Cardiac fibroblast (primary cell): ENCODE measurements around the gene HELB.
A peak's percentile ranks its signal among the peaks of the same experiment; 100 is the strongest.

ENCODE experiments used
- DNase-seq, 2 donors: peaks; one replicate each; pipeline versions ENCODE4 v3.0.0 to v3.0.0-alpha.2; 2010; ENCODE audit warnings: low read depth in 2 of 2
- H3K4me3 ChIP-seq, 2 donors: replicated peaks in 1 of 2; 1 replicate in 1 of 2; 2 replicates in 1 of 2; pipeline ENCODE4 v1.5.1; 2011; ENCODE audit warnings: low read depth in 2 of 2, low read length in 2 of 2, mild to moderate bottlenecking in 2 of 2, moderate library complexity in 1 of 2
- TF ChIP-seq, protein P1 (sequence below): IDR thresholded peaks from one replicate; pipeline ENCODE4 v1.5.1; 2011; ENCODE audit warnings: low read depth, mild to moderate bottlenecking, low read length, inconsistent platforms

HELB gene

DNA sequence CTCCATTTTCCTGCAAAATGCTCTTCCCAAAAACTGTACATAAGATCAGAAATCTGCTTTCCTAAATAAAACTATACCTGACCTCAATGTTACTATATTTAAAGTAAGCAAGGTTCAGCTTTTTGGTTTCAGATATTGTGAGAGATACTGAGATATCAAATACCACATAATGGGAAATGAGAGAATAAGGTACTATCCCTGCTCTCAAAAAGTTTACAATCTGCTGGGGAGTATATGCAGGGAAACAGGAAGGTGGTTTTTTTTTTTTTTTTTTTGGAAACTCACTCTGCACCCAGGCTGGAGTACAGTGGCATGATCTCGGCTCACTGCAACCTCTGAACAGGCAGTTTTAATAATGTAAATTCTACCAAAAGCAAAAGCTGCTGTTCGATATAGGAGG is 49.0 kb downstream of the HELB start:
- no peak overlapping the region for H3K4me3 ChIP-seq
- TF ChIP-seq, protein P1, sequence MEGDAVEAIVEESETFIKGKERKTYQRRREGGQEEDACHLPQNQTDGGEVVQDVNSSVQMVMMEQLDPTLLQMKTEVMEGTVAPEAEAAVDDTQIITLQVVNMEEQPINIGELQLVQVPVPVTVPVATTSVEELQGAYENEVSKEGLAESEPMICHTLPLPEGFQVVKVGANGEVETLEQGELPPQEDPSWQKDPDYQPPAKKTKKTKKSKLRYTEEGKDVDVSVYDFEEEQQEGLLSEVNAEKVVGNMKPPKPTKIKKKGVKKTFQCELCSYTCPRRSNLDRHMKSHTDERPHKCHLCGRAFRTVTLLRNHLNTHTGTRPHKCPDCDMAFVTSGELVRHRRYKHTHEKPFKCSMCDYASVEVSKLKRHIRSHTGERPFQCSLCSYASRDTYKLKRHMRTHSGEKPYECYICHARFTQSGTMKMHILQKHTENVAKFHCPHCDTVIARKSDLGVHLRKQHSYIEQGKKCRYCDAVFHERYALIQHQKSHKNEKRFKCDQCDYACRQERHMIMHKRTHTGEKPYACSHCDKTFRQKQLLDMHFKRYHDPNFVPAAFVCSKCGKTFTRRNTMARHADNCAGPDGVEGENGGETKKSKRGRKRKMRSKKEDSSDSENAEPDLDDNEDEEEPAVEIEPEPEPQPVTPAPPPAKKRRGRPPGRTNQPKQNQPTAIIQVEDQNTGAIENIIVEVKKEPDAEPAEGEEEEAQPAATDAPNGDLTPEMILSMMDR = no peak
- no peak for DNase-seq

DNA sequence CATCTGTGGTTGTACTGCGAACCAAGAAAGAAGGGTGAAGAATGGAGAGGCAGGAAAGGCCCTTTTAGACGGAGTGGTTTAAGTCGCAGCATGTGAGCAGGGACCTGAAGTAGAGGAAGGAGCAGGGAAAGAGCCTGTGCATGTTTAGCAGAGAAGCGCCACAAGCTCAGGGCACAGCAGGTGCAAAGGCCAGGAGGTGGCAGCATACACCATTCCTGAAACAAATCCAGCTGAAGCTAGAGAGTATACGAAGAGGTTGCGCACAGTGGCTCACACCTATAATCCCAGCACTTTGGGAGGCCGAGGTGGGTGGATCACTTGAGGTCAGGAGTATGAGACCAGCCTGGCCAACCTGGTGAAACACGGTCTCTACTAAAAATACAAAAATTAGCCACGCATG is 49.9 kb downstream of the HELB start:
- DNase-seq = peak; percentile 25 to 33
- TF ChIP-seq, protein P1 = peak; percentile 31
- H3K4me3 ChIP-seq = no peak overlapping the region

DNA sequence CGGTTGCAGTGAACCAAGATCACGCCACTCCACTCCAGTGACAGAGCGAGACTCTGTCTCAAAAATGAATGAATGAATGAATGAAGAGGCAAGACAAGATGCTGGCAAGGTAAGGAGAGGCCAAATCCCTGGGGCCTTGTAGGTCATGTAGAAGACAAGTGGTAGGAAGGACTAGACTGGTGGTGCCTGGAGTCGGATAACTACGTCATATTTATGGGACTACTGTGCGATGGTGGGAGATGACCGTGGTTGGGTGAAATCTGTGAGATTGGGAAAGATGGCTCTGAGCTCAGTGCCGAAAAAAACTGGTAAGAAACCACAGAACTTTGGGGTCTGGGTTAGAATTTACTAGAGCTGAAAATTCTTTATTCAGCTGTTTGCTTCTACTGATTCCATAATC is 50.6 kb downstream of the HELB start:
- TF ChIP-seq, protein P1 = no peak
- no peak for DNase-seq
- no peak overlapping the region for H3K4me3 ChIP-seq

DNA sequence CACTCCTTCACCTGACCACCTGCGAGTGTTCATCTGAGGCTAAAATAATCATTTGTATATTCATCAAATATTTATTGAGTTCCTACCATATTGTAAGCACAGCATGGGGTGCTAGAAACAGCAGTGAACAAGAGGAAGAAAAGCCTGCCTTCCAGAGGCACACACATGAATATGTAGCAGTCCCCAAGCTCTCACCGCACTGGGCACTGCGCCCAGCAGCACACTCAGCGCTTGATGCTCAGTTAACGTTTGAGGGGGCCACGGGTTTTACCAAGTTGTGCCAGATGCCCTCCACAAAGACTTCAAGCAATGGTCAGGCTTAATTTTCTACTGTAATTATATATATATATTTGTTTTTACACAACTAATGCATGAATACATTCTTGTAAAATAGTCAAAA is 52.0 kb downstream of the HELB start:
- no peak for DNase-seq
- no peak overlapping the region for H3K4me3 ChIP-seq
- TF ChIP-seq, protein P1 = no peak

DNA sequence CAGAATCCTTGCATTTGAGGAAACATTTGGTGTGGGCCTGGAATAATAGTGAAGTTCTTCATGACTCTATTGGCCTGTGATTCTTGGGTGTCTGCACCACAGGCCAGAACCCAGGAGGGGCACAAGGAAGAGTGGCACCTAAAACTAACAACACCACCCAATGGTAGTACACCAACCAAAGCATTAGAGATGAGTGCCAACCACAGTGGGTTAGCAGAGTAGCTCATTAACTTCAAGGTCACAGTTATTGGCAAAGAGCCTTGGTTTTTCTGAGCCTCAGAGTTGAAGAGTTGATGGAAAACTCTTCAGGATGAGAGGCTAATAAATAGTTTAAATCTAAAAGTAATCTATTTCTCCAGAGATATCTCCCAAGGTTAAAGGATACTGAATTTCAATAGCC is 57.0 kb downstream of the HELB start:
- no peak overlapping the region for H3K4me3 ChIP-seq
- TF ChIP-seq, protein P1 = no peak
- no peak for DNase-seq

DNA sequence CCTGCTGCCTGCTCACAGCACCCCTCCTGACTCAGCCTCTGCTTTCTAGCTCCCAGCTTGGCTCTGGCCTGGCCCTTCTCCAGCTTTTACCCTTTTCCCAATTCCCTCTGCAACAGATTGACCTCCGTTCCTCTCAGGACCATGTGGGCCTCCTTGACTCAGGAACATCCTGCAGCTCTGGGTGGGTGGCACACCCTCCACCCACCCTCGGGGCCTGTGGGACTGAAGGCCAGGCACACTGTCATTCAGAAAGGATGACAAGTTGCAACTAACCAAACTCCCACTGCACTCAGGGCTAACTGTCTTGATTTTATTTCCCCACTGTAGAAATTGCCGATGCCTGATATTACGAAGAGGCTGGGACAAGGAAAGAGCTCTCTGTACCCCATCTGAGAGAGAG is 59.4 kb downstream of the HELB start:
- no peak overlapping the region for H3K4me3 ChIP-seq
- DNase-seq = no peak
- TF ChIP-seq, protein P1 = no peak

DNA sequence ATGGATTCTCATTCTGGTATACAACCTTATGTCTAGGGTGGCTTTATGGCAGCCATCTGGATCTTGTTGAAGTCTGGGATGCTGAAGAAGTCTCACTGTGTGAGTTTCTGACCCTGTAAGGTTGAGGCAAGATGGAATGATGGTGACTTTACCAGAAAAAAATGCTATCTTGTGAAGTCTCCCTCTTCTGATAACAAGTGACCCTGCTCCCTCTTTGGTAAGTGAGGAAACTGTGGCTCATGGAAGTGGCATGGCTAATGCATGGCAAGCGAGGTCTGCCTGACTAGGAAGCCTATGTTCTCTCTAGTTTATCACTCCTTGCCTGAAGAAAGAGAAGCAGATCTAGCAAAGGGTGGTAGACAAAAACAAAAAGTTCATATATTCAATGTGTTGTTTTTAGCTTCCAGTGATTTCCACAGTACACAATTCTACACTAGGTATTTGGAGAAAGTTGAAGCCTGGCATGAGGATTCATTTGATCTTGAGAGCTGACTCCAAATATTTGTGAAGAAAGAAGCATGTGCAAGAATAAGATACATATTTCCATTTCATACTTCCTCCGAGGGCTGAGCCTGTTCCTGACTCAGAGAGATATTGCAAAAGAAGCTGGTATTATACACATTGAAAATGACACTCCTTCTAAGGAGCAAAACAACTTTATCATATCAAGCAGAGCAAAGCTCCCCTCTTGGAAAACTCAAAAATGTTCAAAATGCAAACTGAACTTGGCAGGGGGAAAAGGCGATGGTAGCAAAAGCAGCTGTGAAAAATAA is 63.6 kb downstream of the HELB start:
- TF ChIP-seq, protein P1 = no peak
- no peak overlapping the region for H3K4me3 ChIP-seq
- peak; percentile 41 to 55 for DNase-seq
